Fibroblast of lung (primary cell): ENCODE measurements around the gene MIS18BP1. TPM values are rescaled to one million over a fixed set of nuclear protein-coding genes. Genes with fewer than 3 reads are reported as not detected.
"Not testable (repeated sequence)": the region's sequence is repeated elsewhere in the genome, so short reads cannot be mapped to it uniquely, and the experiment has no call there.

ENCODE experiments used
- DNase-seq, 2 donors: peaks; one replicate each; pipeline versions ENCODE4 v3.0.0 to v3.0.0-alpha.2; 2010; ENCODE audit warnings: low read depth in 2 of 2
- H2AFZ ChIP-seq: 2 replicates; pipeline ENCODE4 v1.5.1; 2012; ENCODE audit warnings: low read length, control low read depth, inconsistent platforms
- H3K27ac ChIP-seq: 2 replicates; pipeline ENCODE4 v1.5.1; 2011; ENCODE audit warnings: low read length, control low read depth; ENCODE audit not compliant: insufficient read depth
- H3K27me3 ChIP-seq: 2 replicates; pipeline ENCODE4 v1.5.1; 2011; ENCODE audit warnings: mild to moderate bottlenecking, low read length; ENCODE audit not compliant: control insufficient read depth, insufficient read depth
- H3K36me3 ChIP-seq: 2 replicates; pipeline ENCODE4 v1.5.1; 2011; ENCODE audit warnings: low read length; ENCODE audit not compliant: control insufficient read depth, insufficient read depth
- H3K4me1 ChIP-seq: 2 replicates; pipeline ENCODE4 v1.5.1; 2011; ENCODE audit warnings: low read length; ENCODE audit not compliant: control insufficient read depth, insufficient read depth; ENCODE audit errors: extremely low read depth
- H3K4me2 ChIP-seq: 2 replicates; pipeline ENCODE4 v1.5.1; 2011; ENCODE audit warnings: low read length, control low read depth; ENCODE audit not compliant: insufficient read depth; ENCODE audit errors: extremely low read depth
- H3K4me3 ChIP-seq, 4 experiments: fragments of 200-600 bp in 1 of 4; sonication (generic) in 1 of 4; replicated peaks in 1 of 4; 2 replicates each; pipeline ENCODE4 v1.5.1; 2011 to 2016; ENCODE audit warnings: low read length in 4 of 4, low read depth in 3 of 4, mild to moderate bottlenecking in 3 of 4, control low read depth in 2 of 4, inconsistent platforms in 1 of 4, mixed read lengths in 1 of 4; ENCODE audit not compliant: insufficient read depth in 1 of 4; ENCODE audit errors: control extremely low read depth in 1 of 4
- H3K79me2 ChIP-seq: 2 replicates; pipeline ENCODE4 v1.5.1; 2012; ENCODE audit warnings: mild to moderate bottlenecking, low read length, inconsistent platforms; ENCODE audit not compliant: control insufficient read depth, insufficient read depth
- H3K9ac ChIP-seq: 2 replicates; pipeline ENCODE4 v1.5.1; 2011; ENCODE audit warnings: mild to moderate bottlenecking, low read length, control low read depth; ENCODE audit not compliant: insufficient read depth
- H3K9me3 ChIP-seq: 2 replicates; pipeline ENCODE4 v1.5.1; 2012; ENCODE audit warnings: low read depth, low read length; ENCODE audit not compliant: control insufficient read depth, insufficient read depth
- H4K20me1 ChIP-seq: 2 replicates; pipeline ENCODE4 v1.5.1; 2011; ENCODE audit warnings: low read length; ENCODE audit not compliant: control insufficient read depth, insufficient read depth; ENCODE audit errors: extremely low read depth
- EZH2 ChIP-seq: IDR thresholded peaks from 2 replicates; pipeline ENCODE4 v1.5.1; 2012; ENCODE audit warnings: low read length, control low read depth, mild to moderate bottlenecking; ENCODE audit errors: missing control alignments
- polyA minus RNA-seq: library from RNA; depleted of rRNA, polyadenylated mRNA; stranded (reverse); fragments of >200 nt; gene quantifications from 2 replicates; pipeline ENCODE4 v1.2.3, GENCODE V29; 2011; ENCODE audit warnings: low replicate concordance
- polyA plus RNA-seq, 2 donors: library from polyadenylated mRNA; depleted of rRNA in 1 of 2; stranded (reverse) in 1 of 2; unstranded in 1 of 2; fragments of >200 nt; gene quantifications; 2 replicates each; pipeline ENCODE4 v1.2.1, GENCODE V29; 2011 to 2012; ENCODE audit warnings: missing spikeins in 1 of 2
- total RNA-seq: library from RNA; depleted of rRNA; stranded (reverse); fragments of >200 nt; gene quantifications from 2 replicates; pipeline ENCODE4 v1.2.1, GENCODE V29; 2014
- TF ChIP-seq, protein P1 (sequence below), 2 donors: IDR thresholded peaks in 1 of 2; conservative IDR thresholded peaks in 1 of 2; 1 replicate in 1 of 2; 2 replicates in 1 of 2; pipeline ENCODE4 v1.5.1; 2011 to 2012; ENCODE audit warnings: low read length in 2 of 2, control low read depth in 1 of 2, inconsistent platforms in 1 of 2, low read depth in 1 of 2, mild to moderate bottlenecking in 1 of 2

Gene MIS18BP1
- total RNA-seq (24.1 and 26.4 TPM in 2 replicates), polyA plus RNA-seq (13.3 and 16.3 TPM in 2 replicates), polyA minus RNA-seq (not detected in 2 replicates)
- 9.0 and 10.3 TPM in 2 replicates for polyA plus RNA-seq (2012)

DNA sequence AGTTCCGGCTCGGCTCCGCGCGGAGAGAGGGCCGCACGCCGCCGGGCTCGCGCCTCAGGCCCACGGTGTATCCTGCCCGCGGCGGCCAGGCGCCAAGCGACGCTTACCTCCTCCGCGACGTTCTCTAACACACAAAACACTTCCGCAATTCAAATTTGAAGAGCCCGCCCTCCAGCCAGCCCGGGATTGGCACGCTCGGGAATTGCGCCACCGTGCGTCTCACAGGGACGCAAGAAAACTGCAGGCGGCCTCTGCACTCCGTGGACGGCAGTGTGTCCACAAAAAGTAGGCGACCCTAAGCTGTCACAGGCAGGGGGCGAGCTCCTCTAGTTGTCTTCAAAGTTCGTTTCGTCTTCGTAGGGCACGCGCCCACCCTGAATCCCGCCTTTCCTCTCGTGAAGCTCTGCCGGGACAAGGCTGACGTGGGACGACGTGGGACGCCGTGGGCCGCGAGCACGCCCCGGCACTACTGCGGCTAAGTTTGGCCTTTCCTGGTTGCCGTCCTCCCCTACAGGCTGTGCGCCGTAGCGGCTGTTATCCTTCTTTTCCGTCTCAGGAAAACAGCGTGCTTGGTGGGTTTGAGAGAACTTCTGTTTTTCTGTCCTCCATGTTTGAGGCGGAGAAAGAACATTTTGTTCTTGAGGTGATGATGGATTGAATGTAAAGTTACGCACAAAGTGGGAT is at the start of gene MIS18BP1:
TSS of gene MIS18BP1 (minus strand) at position 133 of the 684 bp plus-strand sequence. CDS start 5,916 bp downstream, outside the sequence.
- H3K36me3 ChIP-seq: no peaks in the 10 kb centered on the region
- TF ChIP-seq, protein P1, sequence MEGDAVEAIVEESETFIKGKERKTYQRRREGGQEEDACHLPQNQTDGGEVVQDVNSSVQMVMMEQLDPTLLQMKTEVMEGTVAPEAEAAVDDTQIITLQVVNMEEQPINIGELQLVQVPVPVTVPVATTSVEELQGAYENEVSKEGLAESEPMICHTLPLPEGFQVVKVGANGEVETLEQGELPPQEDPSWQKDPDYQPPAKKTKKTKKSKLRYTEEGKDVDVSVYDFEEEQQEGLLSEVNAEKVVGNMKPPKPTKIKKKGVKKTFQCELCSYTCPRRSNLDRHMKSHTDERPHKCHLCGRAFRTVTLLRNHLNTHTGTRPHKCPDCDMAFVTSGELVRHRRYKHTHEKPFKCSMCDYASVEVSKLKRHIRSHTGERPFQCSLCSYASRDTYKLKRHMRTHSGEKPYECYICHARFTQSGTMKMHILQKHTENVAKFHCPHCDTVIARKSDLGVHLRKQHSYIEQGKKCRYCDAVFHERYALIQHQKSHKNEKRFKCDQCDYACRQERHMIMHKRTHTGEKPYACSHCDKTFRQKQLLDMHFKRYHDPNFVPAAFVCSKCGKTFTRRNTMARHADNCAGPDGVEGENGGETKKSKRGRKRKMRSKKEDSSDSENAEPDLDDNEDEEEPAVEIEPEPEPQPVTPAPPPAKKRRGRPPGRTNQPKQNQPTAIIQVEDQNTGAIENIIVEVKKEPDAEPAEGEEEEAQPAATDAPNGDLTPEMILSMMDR (conservative IDR thresholded peaks at IDR 0.05 in 1 of 2, IDR thresholded peaks at IDR 0.05 in 1 of 2; ENCODE audit: low read depth in 1 of 2, low read length in 2 of 2): peak; percentile 45 to 53
- no peak for TF ChIP-seq EZH2
- H3K4me1 ChIP-seq: no peaks in the 10 kb centered on the region
- H4K20me1 ChIP-seq: no peaks in the 10 kb centered on the region
- peak within 1 kb of the TSS; percentile 71 to 90 (median 76) for H3K4me3 ChIP-seq
- peak within 1 kb of the TSS; percentile 98 for H2AFZ ChIP-seq
- H3K9me3 ChIP-seq: no peaks in the 10 kb centered on the region
- peak within 1 kb of the TSS; percentile 96 for H3K27ac ChIP-seq
- H3K27me3 ChIP-seq: no peaks in the 10 kb centered on the region
- peak; percentile 97 for DNase-seq
- peak within 1 kb of the TSS; percentile 87 for H3K9ac ChIP-seq
- H3K79me2 ChIP-seq: peaks cover 45% of the 10 kb centered on the region
- H3K4me2 ChIP-seq: peak within 1 kb of the TSS; percentile 86

DNA sequence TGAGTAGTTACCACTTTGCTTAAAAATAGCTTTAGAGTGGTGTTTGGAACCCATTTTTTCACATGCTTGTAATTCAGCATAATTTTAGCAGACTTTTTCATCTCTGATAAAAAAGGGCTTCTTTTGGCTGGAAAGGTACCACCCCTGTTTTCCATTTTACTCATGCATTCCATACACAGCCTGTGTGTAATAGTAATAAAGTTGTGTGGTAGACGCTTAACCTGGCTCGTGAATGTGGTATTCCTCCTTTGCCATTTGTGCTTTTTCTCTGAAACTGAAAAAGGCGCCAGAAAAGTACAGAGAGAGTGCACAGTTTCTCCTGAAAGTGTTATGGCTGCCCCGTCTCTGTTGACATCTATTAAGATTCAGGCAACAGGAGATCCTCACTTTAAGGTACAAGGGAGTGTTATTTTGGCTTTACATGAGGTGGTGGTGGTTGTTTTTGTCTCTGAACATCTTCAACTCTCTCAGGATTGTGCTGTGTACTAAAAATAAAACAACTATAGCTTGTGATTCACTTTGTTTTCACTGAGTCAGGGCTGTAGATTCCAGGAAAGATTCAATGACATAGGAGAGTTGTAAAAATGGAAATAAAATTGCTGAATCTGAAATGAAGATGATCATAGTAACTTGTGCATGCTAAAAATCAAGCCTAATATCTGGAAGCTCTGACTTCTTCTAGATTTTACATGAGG is 45.6 kb upstream of the MIS18BP1 start:
- Histone ChIP-seq H3K9me3 (no peaks in the 10 kb centered on the region), H3K4me3 (no peak overlapping the region), H3K27ac (no peak overlapping the region), H3K36me3 (no peaks in the 10 kb centered on the region), H2AFZ (no peak overlapping the region), H3K4me1 (no peaks in the 10 kb centered on the region), H4K20me1 (no peaks in the 10 kb centered on the region), H3K79me2 (no peaks in the 10 kb centered on the region), H3K9ac (no peak overlapping the region), H3K27me3 (no peaks in the 10 kb centered on the region), H3K4me2 (no peak overlapping the region)
- no peak for DNase-seq
- no peak for TF ChIP-seq EZH2
- TF ChIP-seq, protein P1 (conservative IDR thresholded peaks at IDR 0.05 in 1 of 2, IDR thresholded peaks at IDR 0.05 in 1 of 2; ENCODE audit: low read depth in 1 of 2, low read length in 2 of 2): no peak

DNA sequence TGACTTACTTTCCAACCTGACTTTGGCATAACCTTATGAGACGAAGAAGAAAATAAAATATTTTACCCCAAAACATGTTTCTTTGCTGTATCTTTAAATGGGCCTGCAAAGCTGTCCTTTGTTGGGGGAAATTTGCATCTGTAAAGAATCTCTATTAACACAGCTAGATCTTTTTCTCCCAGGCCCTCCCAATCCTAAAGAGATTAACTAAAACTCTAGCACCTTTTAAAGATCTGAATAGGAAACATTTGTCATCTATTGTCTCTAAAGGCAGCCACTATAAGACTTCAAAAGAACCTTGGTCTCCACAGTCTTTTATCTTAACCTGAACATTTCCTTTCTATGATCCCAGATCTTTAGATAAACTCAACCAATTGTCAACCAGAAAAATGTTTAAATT is 41.8 kb upstream of the MIS18BP1 start:
- H4K20me1 ChIP-seq, H3K27me3 ChIP-seq, DNase-seq, H3K4me1 ChIP-seq, H3K4me2 ChIP-seq, H3K79me2 ChIP-seq, H2AFZ ChIP-seq, H3K27ac ChIP-seq, H3K4me3 ChIP-seq, H3K36me3 ChIP-seq, H3K9ac ChIP-seq, H3K9me3 ChIP-seq: not testable (repeated sequence)
